GM12874 (cell line): ENCODE data around the gene MFAP4.

Experiments used
- TF ChIP-seq, protein P1 (sequence below): IDR thresholded peaks from 2 replicates; pipeline ENCODE4 v1.5.1; 2011; ENCODE audit warnings: low read depth, mild to moderate bottlenecking, control low read depth, low read length, moderate library complexity; ENCODE audit not compliant: insufficient read depth

The MFAP4 gene

DNA sequence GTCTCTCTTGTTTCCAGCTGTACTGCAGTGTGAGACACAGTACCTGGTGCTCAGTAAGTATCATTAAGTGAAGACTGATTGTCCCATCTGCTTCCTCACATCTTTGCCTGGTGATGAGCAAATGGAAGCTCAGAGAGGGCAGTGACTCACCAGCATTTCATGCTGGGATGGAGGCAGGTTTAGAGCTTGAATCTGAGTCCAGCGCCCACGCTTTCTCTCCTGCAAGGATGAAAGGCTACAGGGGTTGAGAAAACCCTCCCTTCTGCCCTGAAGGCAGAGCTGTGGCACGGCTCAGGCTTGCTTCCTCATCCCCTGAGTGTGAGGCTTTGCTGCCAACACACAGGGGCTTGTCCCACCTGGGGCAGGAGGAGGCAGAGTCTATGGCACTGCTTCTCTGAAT is 22.5 kb upstream of the MFAP4 start:
- TF ChIP-seq, protein P1, sequence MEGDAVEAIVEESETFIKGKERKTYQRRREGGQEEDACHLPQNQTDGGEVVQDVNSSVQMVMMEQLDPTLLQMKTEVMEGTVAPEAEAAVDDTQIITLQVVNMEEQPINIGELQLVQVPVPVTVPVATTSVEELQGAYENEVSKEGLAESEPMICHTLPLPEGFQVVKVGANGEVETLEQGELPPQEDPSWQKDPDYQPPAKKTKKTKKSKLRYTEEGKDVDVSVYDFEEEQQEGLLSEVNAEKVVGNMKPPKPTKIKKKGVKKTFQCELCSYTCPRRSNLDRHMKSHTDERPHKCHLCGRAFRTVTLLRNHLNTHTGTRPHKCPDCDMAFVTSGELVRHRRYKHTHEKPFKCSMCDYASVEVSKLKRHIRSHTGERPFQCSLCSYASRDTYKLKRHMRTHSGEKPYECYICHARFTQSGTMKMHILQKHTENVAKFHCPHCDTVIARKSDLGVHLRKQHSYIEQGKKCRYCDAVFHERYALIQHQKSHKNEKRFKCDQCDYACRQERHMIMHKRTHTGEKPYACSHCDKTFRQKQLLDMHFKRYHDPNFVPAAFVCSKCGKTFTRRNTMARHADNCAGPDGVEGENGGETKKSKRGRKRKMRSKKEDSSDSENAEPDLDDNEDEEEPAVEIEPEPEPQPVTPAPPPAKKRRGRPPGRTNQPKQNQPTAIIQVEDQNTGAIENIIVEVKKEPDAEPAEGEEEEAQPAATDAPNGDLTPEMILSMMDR = no peak

DNA sequence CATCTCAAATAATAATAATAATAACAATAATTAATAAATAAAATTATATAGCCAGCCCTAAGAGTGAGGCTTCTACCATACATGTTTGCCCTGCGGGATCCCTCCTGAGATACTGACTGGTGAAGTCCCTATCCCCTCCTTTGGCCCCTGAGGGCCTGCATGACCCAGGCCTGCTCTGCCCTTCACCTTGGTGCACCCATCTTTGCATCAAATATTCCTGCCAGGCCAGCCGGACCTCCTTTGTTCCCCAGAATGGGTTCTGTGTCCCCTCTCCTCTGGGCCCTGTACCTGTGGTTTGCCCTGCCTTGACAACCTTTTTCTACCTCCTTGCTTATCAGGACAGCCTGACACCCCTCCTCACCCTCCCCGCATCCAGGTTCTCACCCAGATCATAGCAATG is 22.1 kb upstream of the MFAP4 start:
- TF ChIP-seq, protein P1 = no peak

DNA sequence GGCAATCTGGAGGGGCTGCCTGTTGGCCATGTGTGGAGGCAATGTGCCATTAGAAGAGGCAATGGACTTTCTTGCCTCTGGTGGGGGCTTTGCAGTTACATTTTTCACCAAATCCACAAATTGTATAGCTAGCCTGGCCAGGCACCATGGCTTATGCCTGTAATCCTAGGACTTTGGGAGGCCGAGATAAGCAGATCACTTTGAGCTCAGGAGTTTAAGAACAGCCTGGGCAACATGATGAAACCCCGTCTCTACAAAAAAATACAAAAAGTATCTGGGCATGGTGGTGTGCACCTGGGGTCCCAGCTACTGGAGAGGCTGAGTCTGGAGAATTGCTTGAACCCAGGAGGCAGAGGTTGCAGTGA is 21.3 kb upstream of the MFAP4 start:
- TF ChIP-seq, protein P1 = no peak

DNA sequence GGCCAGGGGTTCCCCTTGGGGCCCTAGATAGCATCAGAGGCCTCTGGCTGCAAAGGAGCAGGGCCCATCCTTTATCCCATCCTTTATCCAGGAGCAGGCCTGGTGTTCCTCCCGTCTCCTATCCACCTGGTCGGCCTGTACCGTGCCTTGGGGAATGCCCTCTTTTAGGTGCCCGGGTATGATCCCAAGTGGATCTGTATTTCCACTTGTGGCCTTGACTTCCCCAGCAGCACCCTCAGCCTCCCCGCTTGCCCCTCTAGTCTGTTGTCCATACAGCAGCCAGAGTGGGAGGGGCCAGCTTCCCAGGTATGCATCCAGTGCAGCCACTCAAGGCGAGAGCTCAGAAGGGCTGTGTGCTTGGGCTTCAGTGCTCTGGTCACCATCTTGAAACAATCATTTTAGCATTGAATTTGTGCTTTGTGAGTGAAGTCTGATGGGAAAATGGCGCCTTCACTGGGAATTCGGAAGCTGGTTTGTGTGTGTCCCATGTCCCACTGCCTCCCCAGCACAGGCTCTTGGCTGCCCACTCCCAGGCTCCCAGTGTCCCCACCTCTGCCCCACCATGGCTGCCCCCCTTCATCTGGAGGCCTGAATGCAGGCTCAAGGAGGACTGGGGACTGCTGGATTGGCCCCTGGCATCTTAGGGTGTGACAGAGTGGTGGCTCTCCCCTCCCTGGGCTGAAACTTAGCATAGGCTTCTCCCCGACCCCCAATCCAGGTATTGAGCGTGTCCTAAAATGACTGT is 20.8 kb upstream of the MFAP4 start:
- TF ChIP-seq, protein P1 = no peak

DNA sequence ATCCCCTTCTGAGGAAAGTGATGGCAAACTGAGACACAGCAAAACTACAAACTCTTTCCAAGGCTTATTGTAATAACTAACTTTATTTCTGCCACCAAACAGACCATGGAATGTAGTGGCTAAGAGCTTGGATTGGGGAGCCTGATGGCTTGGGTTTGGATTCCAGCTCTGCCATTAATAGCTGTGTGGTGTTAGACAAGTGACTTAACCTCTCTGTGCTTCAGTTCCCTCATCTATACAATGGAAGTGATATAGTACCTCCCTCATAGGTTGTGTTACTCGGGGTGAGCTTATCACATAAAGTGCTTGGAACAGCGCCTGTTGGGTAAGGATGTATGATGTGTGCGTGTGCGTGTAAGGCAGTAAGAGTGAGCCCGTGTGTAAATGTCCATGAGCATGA is 18.1 kb upstream of the MFAP4 start:
- TF ChIP-seq, protein P1 = no peak

DNA sequence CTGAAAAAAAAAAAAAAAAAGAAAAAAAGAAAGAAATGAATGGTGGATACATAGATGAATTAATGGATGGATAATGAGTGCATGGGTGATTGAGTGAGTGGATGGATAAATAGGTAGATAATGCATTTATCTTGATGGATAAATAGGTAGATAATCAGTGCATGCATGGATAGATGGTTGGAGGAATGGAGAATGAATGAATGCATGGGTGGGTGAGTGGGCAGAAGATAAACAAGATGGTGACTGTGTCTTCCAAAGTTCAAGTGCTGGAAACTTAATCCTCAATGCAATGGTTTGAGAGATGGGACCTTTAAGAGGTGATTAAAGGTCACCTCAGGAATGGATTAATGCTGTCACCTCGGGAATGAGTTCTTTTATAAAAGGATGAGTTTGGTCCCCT is 17.3 kb upstream of the MFAP4 start:
- TF ChIP-seq, protein P1 = no peak

DNA sequence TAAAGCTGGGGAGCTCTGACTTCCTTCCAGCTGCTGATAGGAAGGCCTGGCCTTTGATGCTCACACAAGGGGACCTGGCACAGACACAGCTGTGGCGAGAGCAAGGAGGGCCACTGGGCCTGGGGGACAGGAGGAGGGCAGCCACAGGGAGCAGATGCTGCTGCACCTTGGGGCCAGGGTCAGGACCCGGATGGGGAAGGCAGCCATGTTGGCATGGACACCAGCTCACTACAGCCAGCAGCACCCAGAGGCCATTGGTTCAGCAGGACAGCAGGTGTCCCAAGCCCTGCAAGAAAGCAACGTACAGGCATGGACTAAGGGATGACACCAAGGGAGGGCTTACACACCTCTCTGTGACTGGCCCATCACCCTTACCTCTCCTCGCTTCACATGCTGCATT is 16.0 kb upstream of the MFAP4 start:
- TF ChIP-seq, protein P1 = no peak
